HG03196 (cell line): Measurements from ENCODE around the gene GAS6.

Experiments
- ATAC-seq: cut with Tn5 transposase; IDR thresholded peaks from one replicate; pipeline ENCODE4 v1.9.1; 2021; ENCODE audit not compliant: unreplicated experiment

Gene GAS6

DNA sequence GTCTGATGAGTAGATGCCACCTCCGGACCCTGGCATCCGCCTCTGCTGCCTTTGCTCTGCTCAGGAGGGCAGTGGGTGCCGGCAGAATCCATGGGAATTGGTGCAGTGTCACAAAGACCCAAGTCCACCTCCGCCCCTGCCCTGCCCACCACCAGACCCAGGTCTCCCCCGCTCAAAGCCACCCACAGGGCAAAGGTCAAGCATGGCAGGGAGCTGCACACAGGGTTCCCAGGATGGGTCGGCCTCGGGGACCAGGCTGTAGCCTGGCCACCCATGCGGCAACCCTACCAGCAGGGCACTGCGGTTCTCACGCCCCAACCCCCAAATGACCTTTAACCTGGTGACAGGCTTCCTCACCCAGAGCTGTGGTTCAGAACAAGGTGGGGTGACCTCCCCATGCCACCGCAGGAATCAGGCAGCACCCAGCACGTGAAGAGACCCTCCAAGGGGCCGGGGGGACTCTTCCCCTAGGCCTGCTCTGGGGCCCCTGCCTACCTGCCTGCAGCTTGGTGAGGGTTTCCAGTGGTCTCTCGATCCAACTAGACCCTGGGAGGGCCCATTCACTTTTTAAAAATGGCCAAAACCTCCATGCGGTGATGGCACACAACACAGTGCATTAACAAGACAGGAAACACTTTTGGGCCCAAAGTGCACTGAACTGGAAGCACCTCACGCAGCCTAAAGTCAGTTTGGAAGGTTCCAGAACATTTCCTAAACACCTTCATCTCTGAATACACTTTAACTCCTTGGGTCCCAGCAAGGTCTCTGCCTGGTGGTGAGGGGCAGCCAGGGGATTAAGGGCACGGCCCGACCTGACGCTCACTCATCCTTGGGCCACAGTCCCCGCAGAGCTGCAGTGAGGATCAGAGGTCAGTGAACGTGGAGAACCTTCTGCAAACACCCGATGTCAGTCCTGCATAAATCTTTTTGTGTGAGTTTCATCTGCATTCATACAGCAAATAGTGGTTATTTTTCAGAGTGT, 11.0 kb downstream of the GAS6 start:
- ATAC-seq: no peak

DNA sequence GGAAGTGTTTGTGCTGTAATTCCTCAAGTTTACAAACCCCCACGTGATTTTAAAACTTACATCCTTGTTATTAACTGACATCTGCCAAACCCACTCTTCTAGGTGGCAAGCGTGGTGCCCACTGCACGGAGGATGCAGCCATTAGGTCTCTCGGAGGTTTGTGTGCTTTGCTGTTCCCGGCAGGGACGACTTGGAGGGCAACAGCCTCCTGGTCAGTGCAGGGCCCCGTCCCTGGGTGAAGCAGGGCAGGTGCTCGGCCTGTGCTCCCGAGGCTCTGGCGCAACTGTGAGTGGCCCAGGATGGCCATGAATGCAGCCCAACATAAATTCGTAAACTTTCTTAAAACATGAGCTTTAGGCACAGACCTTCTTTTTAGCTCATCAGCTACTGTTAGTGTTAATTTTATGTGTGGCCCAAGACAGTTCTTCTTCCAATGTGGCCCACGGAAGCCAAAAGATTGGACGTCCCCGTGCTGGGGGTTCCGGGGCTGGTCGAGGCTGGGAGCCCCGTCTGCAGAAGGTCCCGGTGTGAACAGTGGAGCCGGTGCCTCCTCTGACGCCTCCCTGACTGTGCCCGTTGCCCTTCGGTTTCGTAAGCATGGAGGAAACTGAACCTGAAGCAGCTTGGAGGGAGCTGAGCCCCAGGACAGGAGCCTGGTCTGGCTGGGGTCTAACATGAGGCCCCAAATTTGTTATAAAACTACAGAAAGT, 11.9 kb downstream of the GAS6 start:
- no peak for ATAC-seq

DNA sequence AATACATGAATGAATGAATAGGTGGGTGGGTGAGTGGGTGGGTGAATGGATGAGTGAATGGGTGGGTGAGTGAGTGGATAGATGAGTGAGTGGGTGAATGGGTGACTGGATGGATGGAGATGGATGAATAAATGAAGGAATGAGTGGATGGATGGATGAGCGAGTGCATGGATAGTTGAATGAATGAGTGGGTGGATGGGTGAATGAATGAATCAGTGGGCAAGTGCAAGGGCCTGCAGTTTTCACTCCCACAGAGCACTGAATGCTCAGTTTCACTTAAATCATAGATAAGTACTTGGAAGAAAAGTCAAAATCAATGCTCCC, 12.4 kb downstream of the GAS6 start:
- ATAC-seq: no peak

DNA sequence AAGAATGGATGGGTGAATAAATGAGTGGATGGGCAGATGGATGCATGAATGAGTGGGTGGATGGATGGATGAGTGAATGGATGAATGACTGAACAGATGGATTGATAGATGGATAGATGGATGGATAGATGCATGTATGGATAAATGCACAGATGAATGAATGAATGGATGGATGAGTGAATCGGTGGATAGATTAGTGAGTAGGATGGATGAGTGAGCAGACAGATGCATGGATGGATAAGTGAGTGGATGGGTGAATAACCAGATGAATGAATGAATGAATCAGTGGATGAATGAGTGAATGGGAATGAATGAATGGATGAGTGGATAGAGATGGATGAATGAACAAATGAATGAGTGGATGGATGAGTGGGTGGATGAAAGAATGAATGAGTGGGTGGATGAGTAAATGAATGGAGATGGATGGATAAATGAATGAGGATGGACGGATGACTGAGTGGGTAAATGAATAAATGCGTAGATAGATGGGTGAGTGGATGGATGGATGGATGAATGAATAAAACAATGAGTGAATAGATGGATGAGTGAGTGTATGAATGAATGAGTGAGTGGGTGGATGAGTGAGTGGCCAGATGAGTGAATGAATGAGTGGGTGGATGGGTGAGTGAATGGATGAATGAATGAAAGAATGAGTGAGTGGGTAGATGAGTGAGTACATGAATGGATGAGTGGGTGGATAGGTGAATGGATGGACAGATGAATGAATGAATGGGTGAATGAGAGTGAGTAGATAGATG, 13.0 kb downstream of the GAS6 start:
- no peak for ATAC-seq

DNA sequence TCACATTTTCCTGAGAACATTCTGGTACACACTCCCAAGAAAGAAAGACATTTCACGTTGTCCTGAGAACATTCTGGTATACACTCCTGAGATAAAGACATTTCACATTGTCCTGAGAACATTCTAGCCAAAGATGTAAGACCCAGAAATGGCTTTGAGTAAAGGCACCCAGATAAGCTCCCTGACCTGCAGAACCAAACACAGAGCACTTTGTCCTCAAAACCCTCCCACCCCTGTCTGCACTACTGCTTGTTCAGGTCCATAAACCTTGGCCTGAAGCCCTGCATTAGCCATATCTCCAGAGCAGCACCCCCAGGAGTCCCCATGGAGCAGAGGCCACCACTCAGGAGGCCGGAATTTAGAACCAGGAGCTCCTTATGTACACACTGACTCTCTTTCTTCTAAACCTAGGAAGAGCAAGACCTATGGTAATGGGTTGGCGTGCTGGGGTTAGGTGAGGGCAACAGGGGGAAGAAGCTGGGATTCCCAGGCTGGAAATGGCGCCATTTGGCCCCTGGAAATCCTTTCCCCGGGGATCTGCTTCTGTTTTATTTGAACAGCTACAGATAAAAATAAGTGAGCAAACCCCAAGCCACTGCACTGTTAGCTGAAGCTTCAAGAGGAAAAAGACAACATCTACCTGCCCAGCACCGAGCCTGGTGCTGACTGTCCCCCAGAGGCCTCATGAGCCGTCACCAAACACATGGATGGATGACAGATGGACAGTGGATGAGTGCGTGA, 13.7 kb downstream of the GAS6 start:
- ATAC-seq: no peak

DNA sequence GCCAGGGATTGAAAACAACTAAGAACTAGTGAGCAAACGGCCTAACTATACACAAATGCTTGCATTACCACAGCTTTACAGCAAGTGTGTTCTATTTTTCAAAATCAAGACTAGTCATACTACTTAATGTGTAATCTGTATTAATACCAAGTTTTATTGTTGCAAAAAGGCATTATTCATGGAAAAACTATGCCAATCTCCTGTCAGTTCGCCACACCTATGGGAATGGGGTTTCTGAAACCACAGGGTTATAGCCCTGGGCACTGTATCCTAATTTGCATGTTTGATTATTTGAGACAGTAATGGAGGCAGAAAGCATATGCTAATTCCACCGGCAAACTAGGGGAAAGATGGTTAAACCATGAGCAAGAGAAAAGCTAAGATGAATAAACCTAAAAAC, 14.3 kb downstream of the GAS6 start:
- no peak for ATAC-seq

DNA sequence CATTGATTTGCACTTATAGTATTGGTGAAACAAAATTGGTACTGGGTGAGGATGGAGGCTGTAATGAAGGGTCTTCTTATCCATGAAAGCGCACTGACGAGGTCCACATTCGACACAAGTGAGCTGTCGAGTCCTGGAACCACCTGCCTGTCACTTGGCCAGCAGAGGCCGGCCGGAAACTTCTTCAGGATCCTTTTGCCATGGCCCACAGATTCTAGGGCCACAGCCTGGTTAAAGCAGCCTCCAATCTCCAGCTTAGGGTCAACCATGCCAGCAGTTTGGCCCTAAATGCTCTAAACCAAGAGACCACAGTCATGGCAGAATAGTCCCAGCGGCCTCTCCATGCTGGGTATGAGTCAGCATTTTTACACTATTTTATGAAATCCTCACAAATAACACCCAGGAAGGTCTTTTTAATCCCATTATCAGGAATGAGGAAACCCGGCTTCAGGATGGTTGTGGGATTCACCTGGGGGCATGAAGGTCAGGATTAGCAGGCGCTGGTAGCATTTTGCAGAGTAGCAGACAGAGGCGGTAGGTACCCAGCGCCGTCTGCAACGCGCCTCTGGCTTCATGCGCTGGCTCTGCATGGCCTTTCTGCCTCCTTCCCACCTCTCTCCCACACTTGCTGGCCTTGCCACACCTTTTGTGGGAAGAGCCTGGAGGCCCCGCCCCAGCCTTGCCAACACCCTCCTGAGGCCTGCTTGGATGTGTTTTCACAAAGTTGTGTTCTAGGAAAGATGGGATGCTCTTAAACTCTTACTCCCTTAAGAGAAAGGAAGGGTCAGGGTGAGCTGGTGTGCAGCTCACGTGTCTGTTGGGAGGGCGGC, 15.2 kb downstream of the GAS6 start:
- ATAC-seq: no peak

DNA sequence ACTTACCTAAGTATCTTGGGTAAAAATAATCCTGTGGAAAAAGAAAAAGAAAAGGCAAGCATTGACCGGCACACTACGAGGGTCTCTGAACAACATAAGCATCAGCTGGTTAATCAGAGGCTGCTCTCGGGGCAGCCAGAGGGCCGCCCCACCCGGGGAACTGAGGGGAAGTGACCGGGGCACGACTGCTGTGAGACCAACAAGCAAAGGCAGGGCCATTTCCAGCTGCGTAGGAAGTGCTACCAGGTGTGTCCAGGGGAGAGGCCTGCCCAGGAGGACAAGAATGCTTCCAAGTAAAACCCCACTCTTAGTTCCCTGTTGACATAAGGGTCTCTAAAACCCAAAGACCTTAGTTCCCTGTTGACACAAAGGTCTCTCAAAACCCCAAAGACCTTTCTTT, 15.9 kb downstream of the GAS6 start:
- no peak for ATAC-seq

DNA sequence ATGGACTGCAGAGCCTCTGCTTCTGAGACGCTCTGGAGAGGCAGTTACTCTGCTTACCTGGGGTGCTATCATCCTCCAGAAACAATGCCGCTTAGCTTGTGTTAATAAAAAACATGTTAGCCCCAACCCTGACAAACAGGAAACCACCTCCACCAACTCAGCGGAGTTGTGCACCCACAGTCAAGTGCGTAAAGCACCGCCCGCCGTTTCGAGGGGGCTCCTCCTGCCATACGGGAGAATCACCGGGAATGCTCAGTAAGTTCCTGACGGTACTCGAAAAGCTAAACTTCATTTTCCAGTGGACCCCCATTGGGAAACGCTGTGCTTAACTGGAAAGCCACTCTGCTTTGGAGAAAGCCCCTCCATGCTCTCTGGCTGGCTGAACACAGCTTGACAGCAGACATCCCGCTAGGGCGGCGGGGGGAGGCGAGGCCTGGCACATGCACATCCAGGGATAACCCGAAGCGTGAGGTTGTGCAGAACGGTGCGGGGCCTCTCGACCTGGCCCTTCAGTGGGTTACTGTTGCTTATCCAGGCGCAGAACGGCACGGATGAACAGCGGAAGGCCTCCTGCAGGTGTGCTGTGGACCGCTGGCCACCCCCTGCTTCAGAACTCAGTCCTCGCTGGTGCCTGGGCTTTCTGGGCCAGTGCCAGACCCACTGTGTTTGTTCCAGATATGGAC, 17.1 kb downstream of the GAS6 start:
- ATAC-seq: no peak

DNA sequence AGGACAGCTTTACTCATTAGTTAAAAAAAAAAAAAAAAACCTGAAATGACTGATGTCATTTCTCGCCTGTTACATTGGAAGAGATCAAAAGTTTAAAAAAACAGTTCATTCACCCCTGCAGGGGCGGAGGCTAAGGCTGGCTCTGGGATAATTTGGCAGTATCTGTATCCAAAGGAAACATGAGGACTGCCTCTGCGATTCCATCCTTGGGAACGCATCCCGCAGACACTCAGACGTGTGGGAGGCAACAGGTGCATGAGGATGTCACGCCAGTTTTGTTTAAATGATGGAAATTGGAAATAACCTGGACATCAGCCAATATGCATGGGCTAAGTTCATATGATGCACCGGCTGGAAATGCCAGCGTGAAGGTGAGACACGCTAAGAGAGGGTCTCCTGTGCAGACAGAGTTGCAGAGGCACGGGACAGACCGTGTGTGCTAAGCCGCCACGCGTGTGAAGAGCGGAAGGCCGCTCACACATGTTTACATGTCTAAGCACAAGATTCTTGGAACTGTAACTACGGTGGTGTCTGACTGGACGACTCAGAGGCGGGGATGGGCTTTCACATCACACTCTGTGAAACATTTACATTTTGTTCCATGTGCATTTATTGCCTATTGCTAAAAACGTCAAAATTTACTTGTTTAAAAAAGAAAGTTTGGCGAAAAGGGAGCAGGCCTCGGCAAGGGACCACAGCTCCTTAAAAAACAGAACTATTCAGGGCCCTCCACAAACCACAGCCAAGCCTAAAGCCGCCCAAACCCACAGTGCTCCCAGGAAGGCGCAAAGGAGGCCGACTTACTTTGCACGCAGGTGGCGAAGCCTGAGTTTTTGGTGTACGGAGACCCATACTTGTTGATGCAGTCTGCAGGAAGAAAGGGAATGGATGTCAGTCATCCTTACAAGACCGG, 17.9 kb downstream of the GAS6 start:
- no peak for ATAC-seq

DNA sequence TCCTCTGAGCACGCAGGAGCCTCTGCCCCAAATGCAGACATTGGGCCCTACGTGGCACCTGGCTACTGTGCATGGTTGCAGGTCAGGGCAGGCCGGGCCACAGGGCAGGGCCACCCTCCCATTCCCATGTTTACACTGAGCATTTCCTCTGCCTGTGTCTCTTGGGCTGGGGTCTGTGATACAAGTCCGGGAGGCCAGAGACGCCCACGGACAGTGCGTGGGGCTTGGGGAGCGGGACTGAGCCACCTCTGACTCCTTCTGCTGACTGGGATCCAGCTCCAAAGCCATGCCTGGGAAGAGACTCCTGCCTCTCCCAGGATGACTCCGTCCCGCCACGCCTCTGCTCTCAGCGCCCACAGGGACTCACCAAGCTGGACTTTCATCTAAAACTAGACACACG, 18.8 kb downstream of the GAS6 start:
- no peak for ATAC-seq

DNA sequence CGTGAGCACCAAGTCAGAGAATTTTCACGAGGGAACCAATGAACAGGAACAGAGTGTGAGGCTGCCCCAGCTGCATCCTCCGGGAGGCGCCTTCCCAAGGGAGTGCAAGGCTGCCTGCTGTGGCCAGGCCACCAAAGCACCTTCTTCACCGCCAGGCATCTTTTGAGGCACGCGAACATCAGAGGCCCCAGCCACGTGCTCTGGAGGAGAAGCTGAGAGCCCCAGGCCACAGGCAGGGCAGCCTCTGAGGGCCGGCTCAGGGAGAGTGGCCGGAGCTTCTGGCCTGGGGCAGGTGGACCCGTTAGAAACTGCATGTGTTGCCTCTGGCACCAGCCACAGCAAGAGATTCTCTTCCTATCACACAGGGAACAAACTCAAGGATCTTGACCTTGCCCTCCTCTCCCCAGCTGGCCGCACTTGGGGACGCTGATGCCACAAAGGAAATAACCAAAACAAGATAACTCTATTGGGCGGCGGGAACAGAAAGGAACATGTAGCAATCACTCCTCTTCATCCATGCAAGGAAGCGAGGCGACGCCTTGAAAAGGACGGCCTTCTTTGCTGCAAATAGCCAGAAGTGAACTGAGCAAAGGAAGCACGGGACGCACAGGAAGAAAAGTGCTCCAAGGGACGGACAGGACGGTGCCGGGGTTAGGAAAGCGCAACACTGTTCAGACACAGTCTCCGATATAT, 19.9 kb downstream of the GAS6 start:
- no peak for ATAC-seq

DNA sequence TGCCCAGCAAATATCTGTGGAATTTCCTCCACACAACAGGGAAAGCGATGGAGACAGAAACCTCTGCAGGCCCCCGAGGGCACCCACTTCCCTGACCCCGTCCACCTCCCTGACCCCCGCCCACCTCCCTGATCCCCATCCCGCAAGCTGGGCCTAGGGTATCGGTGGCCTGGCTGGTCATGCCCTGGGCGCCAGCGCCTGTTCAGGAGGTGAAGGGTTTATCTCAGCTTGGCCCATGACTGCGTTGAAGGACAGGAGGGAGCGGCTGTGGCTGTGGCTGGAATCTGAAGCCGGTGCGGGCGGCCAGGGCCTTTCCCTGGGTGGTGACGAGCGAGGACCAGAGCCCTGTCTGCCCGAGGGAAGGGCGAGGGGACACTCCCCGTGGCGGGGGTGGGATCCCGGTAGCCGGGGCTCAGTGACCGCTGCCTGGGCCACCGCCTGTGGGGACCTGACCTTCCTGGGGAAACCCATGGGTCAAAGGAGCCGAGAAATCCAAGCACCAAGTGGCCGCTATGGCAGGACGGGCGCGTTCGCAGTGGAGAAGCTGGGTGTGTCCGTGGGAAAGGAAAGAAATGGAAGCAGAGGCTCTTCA, 20.7 kb downstream of the GAS6 start:
- ATAC-seq: no peak

DNA sequence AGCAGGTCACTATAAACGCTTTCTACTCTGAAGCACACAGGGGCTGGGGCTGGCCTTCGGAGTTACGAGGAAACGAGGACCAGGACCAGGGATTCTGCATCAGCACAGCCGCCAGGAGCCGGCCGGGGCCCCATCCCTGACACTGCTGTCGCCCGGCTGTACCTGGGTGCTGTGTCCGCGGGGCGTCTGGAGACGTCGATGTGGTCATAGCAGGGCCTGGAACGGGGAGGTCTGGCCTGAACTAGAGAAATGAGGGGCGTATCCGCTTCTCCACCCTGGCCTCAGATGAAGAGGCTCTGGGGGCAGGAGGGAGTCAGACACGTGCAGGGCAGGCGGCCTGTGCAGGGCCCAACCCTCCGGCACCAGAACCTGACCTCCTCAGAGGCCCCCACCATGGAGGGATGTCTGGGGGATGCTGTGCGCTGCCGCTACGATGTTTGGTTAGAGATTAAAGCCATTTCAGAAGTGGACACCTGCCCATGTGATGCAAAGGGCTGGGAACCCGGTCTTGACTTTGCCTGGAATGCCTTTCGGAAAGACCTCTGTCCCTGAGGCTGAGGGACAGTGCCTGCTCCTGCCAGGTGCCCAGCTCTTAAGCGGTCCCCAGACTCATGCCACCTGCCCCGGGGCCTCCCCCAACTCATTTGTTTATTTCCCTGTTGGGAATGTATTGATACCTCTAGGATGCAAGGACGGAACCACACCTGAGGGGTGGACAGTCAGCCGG, 21.4 kb downstream of the GAS6 start:
- no peak for ATAC-seq

DNA sequence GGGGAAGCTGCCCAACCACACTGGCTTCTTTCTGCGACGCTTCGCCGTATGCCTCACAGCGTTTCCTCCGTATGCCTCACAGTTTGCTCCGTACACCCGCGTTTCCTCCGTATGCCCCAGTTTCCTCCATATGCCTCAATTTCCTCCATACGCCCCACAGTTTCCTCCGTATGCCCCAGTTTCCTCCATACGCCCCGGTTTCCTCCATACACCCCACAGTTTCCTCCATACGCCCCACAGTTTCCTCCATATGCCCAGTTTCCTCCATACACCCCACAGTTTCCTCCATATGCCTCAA, 22.6 kb downstream of the GAS6 start:
- ATAC-seq: no peak

DNA sequence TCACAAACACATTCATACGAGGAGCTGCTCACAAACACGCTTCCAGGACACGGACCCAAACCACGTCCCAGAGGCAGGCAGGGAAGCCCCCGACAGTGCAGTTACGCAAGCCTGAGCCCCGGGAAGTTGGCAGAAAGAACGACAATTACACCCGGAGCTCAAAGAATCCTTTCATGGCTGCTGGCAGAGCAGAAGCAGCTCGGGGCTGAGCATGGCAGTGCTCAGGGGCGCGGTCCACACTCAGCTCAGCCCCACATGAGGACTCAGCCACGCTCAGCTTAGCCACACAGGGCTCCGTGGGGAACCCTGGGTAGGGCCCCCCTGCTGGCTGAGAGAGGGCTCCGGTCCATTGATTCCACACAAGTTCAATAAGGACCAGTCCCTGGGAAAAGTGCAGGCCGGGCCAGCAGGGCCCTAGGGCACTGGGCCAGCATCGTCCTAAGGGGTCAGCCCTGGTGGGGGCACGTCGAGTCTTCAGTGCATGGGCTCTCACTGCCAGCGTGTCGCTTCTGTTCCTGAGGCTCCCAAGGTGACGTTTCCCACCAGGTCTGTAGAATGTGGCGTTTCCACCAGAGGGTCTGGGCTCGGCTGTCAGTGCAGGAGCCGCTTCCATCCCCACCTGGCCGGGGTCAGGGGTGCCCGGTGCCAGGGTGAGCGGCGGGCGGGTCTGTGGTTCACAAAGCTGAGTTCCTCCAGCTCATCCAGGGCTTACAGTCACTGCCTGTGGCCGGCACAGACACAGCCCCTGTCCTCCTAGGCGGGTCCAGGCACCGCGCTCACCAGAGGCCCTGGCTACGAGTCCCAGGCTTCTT, 23.1 kb downstream of the GAS6 start:
- no peak for ATAC-seq
